GM12872 (cell line): ENCODE measurements around the gene NCLN.

ENCODE experiments used
- CTCF ChIP-seq: IDR thresholded peaks from 3 replicates; pipeline ENCODE4 v1.5.1; 2011; ENCODE audit warnings: low read depth, mild to moderate bottlenecking, low read length, moderate library complexity; ENCODE audit not compliant: insufficient read depth

The NCLN gene

GRCh38 chr19:3142781-3143337, 42.9 kb upstream of the NCLN start:
- TF ChIP-seq CTCF = no peak

GRCh38 chr19:3145909-3146676, 39.6 kb upstream of the NCLN start:
- no peak for TF ChIP-seq CTCF

- TF ChIP-seq CTCF = peak; percentile 97
These were observed 39.0 kb upstream of the NCLN start for GRCh38 chr19:3146677-3147100.

- no peak for TF ChIP-seq CTCF
These were observed 37.2 kb upstream of the NCLN start for GRCh38 chr19:3148503-3148902.

- no peak for TF ChIP-seq CTCF
These were observed 36.6 kb upstream of the NCLN start for GRCh38 chr19:3149089-3149488.

- no peak for TF ChIP-seq CTCF
These were observed 35.9 kb upstream of the NCLN start for GRCh38 chr19:3149526-3150505.

- no peak for TF ChIP-seq CTCF
These were observed 34.9 kb upstream of the NCLN start for GRCh38 chr19:3150739-3151329.
